Osteoblast (primary cell): ENCODE measurements around the gene PARD3B. TPM values are rescaled to one million over a fixed set of nuclear protein-coding genes. Genes with fewer than 3 reads are reported as not detected.

Experiments
- DNase-seq: peaks from one replicate; pipeline ENCODE4 v3.0.0; 2011; ENCODE audit warnings: low spot score, mixed read lengths; ENCODE audit not compliant: insufficient read length; ENCODE audit errors: missing footprints
- H2AFZ ChIP-seq: 2 replicates; pipeline ENCODE4 v1.6.0; 2011; ENCODE audit warnings: mild to moderate bottlenecking, low read length
- H3K27ac ChIP-seq: 2 replicates; pipeline ENCODE4 v1.5.1; 2011; ENCODE audit warnings: mild to moderate bottlenecking, low read depth, low read length, moderate library complexity
- H3K27me3 ChIP-seq: 2 replicates; pipeline ENCODE4 v1.6.0; 2012; ENCODE audit warnings: mild to moderate bottlenecking, control low read depth, inconsistent platforms, low read length, moderate library complexity; ENCODE audit not compliant: insufficient read depth
- H3K36me3 ChIP-seq: 2 replicates; pipeline ENCODE4 v1.5.1; 2011; ENCODE audit warnings: mild to moderate bottlenecking, low read length, control low read depth, moderate library complexity; ENCODE audit not compliant: insufficient read depth
- H3K4me1 ChIP-seq: 2 replicates; pipeline ENCODE4 v1.5.1; 2011; ENCODE audit warnings: mild to moderate bottlenecking, low read length, control low read depth, moderate library complexity; ENCODE audit not compliant: insufficient read depth
- H3K4me2 ChIP-seq: 2 replicates; pipeline ENCODE4 v1.6.0; 2011; ENCODE audit warnings: mild to moderate bottlenecking, low read length; ENCODE audit not compliant: insufficient read depth
- H3K4me3 ChIP-seq: fragments of 200-600 bp; sonication (generic); 3 replicates; pipeline ENCODE4 v1.5.1; 2012; ENCODE audit warnings: mild to moderate bottlenecking, low read length, inconsistent platforms; ENCODE audit not compliant: insufficient read depth
- H3K79me2 ChIP-seq: 2 replicates; pipeline ENCODE4 v1.6.0; 2012; ENCODE audit warnings: mild to moderate bottlenecking, low read length, control low read depth, inconsistent platforms; ENCODE audit not compliant: insufficient read depth
- H3K9me3 ChIP-seq: 2 replicates; pipeline ENCODE4 v1.5.1; 2011; ENCODE audit warnings: low read depth, low read length, control low read depth
- H4K20me1 ChIP-seq: 2 replicates; pipeline ENCODE4 v1.6.0; 2012; ENCODE audit warnings: mild to moderate bottlenecking, low read length, control low read depth; ENCODE audit not compliant: insufficient read depth
- CTCF ChIP-seq: IDR thresholded peaks from 2 replicates; pipeline ENCODE4 v1.5.1; 2011; ENCODE audit warnings: mild to moderate bottlenecking, low read depth, low read length, moderate library complexity; ENCODE audit errors: extremely low read depth
- total RNA-seq: library from RNA; depleted of rRNA; stranded (reverse); fragments of >200 nt; gene quantifications from 2 replicates; pipeline ENCODE4 v1.2.3, GENCODE V29; 2012

PARD3B gene
- total RNA-seq, 1 donor: 22.4 TPM

- no peak overlapping the region for H2AFZ ChIP-seq
- no peaks in the 10 kb centered on the region for H3K79me2 ChIP-seq
- no peak overlapping the region for H3K4me3 ChIP-seq
- no peak overlapping the region for H3K4me2 ChIP-seq
- H3K9me3 ChIP-seq: no peaks in the 10 kb centered on the region
- no peaks in the 10 kb centered on the region for H3K27me3 ChIP-seq
- no peaks in the 10 kb centered on the region for H4K20me1 ChIP-seq
- H3K4me1 ChIP-seq: no peaks in the 10 kb centered on the region
- H3K27ac ChIP-seq: no peak overlapping the region
- H3K36me3 ChIP-seq: no peaks in the 10 kb centered on the region
- no peak for TF ChIP-seq CTCF
- no peak for DNase-seq
These were observed 596.1 kb downstream of the PARD3B start for GRCh38 chr2:205141381-205141780.

- H3K27ac ChIP-seq: no peak overlapping the region
- H3K79me2 ChIP-seq: no peaks in the 10 kb centered on the region
- no peaks in the 10 kb centered on the region for H4K20me1 ChIP-seq
- no peak overlapping the region for H3K4me3 ChIP-seq
- H3K4me1 ChIP-seq: no peaks in the 10 kb centered on the region
- H3K4me2 ChIP-seq: no peak overlapping the region
- H2AFZ ChIP-seq: no peak overlapping the region
- no peaks in the 10 kb centered on the region for H3K36me3 ChIP-seq
- H3K27me3 ChIP-seq: no peaks in the 10 kb centered on the region
- no peak for DNase-seq
- TF ChIP-seq CTCF: no peak
- H3K9me3 ChIP-seq: no peaks in the 10 kb centered on the region
These were observed 600.6 kb downstream of the PARD3B start for GRCh38 chr2:205145888-205146287.

GRCh38 chr2:205148755-205149154, 603.5 kb downstream of the PARD3B start:
- H3K27ac ChIP-seq: no peak overlapping the region
- DNase-seq: peak; percentile 22
- no peaks in the 10 kb centered on the region for H3K9me3 ChIP-seq
- H4K20me1 ChIP-seq: no peaks in the 10 kb centered on the region
- no peaks in the 10 kb centered on the region for H3K79me2 ChIP-seq
- no peak overlapping the region for H2AFZ ChIP-seq
- no peak for TF ChIP-seq CTCF
- H3K4me3 ChIP-seq: no peak overlapping the region
- H3K4me2 ChIP-seq: no peak overlapping the region
- H3K4me1 ChIP-seq: no peaks in the 10 kb centered on the region
- H3K36me3 ChIP-seq: no peaks in the 10 kb centered on the region
- no peaks in the 10 kb centered on the region for H3K27me3 ChIP-seq

GRCh38 chr2:205156457-205156856, 611.2 kb downstream of the PARD3B start:
- no peak for TF ChIP-seq CTCF
- Histone ChIP-seq H3K79me2 (no peaks in the 10 kb centered on the region), H3K4me3 (no peak overlapping the region), H3K36me3 (no peaks in the 10 kb centered on the region), H3K27ac (no peak overlapping the region), H4K20me1 (no peaks in the 10 kb centered on the region), H3K4me2 (no peak overlapping the region), H3K27me3 (no peaks in the 10 kb centered on the region), H2AFZ (no peak overlapping the region), H3K9me3 (no peaks in the 10 kb centered on the region), H3K4me1 (no peaks in the 10 kb centered on the region)
- DNase-seq: no peak
